Urinary bladder (tissue), 4 donors: ENCODE results near the gene RANBP1. TPM values are rescaled to one million over a fixed set of nuclear protein-coding genes. Genes with fewer than 3 reads are reported as not detected.

ENCODE experiments used
- DNase-seq: peaks from one replicate; pipeline ENCODE4 v3.0.0-alpha.2; 2015; ENCODE audit errors: extremely low spot score
- H3K27ac ChIP-seq: one replicate; pipeline ENCODE4 v1.5.1; 2013; ENCODE audit warnings: low read depth, mild to moderate bottlenecking, moderate library complexity
- H3K36me3 ChIP-seq: one replicate; pipeline ENCODE4 v1.6.1; 2013; ENCODE audit warnings: mild to moderate bottlenecking, moderate library complexity; ENCODE audit not compliant: insufficient read depth
- H3K4me1 ChIP-seq: one replicate; pipeline ENCODE4 v1.6.1; 2013; ENCODE audit warnings: mild to moderate bottlenecking, moderate library complexity; ENCODE audit not compliant: insufficient read depth
- H3K4me3 ChIP-seq: one replicate; pipeline ENCODE4 v1.5.1; 2013; ENCODE audit warnings: low read depth, low read length
- WGBS: extraction: QIAGEN DNeasy Blood & Tissue Kit; methylation state at CpG from one replicate; pipeline ENCODE4 v1.1.7; 2013; 5-methylcytosine and 5-hydroxymethylcytosine counted together
- polyA plus RNA-seq: library from polyadenylated mRNA; stranded (reverse); fragments of 200-250 nt; gene quantifications from one replicate; pipeline ENCODE4 v1.2.3, GENCODE V29; 2013
- small RNA-seq: library from RNA; depleted of rRNA; stranded (forward); fragments of <200 nt; gene quantifications from one replicate; pipeline ENCODE3, GENCODE V24; 2014
- total RNA-seq: library from RNA; depleted of rRNA; stranded (reverse); fragments of >200 nt; gene quantifications from one replicate; pipeline ENCODE4 v1.2.3, GENCODE V29; 2014
- donor health status: healthy with polysubstance abuse.
- donor health status: healthy.

RANBP1 gene
- total and polyA plus RNA-seq, 2 donors = 91.8 to 97.2 TPM

DNA sequence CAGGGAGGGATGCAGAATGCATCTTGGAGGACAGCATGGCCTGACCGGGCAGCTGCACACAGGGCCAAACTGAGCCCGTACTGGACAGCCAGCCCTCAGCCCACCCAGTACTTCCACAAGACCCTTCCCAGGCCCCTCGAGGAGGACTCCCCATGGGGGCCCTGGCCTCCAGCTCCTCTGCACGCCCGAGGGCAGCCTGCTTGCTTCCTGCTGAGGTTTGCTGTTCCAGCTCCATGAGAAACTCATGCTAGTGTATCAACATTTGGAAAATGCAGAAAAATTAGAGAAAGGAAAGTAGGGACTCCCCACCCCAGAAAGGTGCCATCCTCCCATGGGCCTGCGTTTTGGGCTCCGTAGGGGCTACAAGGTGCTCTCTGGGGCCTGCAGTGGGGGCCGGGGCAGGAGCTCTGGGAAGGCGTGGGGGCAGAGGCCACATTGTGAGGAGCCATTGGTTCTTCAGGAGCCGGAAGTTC, 56.3 kb downstream of the RANBP1 start:
- DNase-seq = no peak
- H3K36me3 ChIP-seq = no peaks in the 10 kb centered on the region
- no peak overlapping the region for H3K4me3 ChIP-seq
- no peak overlapping the region for H3K27ac ChIP-seq
- no peaks in the 10 kb centered on the region for H3K4me1 ChIP-seq
- WGBS = 91% methylated on average over 10 of the region's 10 CpGs

DNA sequence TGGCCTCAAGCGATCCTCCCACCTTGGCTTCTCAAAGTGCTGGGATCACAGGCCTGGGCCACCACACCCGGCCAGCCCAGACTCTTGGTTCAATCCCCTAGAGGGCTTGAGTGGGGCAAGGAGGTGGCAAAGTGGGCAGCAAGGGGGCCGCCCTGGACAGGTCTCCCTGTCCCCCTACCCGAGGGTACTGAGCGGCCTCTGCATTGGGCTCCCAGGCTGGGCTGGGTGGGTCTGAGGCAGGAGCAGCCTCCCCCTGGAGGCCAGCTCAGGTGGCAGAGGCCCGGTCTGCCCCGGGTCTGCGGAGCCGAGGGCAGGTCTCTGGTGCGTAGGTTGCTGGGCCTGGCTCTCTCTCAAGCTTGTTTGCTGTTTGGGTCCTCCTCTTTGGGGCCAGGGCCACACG, 57.3 kb downstream of the RANBP1 start:
- WGBS = 86% methylated on average over 11 of the region's 11 CpGs
- DNase-seq = no peak
- no peaks in the 10 kb centered on the region for H3K4me1 ChIP-seq
- H3K4me3 ChIP-seq = no peak overlapping the region
- no peak overlapping the region for H3K27ac ChIP-seq
- H3K36me3 ChIP-seq = no peaks in the 10 kb centered on the region

DNA sequence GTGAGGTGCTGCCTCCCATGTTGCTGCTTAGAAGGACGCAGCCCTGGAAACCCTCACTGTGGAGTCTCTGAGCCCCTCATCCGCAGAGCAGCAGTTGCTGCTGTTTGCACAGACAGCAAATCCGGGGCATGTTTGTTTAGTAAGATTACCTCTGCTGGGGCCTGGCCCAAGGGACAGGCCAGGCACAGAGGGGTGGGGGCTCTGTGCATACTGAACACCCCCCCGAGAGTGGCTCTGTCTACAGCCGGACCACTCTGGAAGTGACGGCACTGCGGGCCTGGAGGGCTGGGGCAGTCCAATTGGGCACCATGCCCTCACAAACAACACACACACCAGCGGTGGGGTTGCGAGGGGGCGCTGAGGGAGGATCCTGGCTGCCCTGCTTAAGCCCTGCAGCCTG, 57.9 kb downstream of the RANBP1 start:
- DNase-seq = no peak
- Histone ChIP-seq H3K4me1 (no peaks in the 10 kb centered on the region), H3K27ac (no peak overlapping the region), H3K36me3 (no peaks in the 10 kb centered on the region), H3K4me3 (no peak overlapping the region)
- 62% methylated on average over 10 of the region's 10 CpGs for WGBS

DNA sequence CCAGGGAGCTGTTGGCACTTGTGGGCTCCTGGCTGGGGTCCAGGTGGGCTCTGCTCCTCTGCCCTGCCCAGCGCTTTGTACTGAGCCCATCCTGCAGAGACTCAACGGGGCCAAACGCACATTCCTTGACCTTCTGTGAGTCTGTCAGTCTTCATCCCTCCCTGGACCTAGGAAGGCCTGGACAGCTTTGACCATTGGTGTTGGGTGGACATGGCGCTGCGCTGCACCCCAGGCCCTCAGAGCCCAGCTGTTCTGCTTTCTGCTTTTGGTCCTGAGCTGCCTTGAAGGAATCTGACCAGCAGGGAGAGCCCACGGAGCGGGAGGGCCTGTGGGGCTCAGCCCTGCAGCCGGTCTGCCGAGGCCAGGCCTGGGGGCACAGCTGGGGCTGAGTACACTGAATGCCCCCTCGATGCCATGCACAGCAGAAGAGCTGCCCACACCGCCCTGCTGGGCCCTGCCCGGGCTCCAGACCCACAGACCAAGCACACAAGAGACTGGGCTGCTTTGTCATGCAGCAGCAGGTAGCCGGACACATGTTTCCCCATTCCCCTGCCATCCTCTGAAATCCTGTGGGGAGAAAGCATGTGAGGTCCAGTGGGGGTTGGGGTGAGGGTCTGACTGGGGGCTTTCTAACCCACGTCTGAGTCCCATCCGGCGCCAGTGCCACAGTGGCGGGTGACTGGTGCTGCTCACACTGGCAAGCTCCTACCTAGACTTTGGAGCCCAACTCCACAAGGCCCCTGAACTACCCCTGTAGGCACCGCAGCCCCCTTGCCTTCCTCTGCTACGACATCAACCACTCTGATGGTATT, 59.1 kb downstream of the RANBP1 start:
- Histone ChIP-seq H3K4me3 (no peak overlapping the region), H3K36me3 (no peaks in the 10 kb centered on the region), H3K27ac (no peak overlapping the region), H3K4me1 (no peaks in the 10 kb centered on the region)
- no peak for DNase-seq
- WGBS = 77% methylated on average over 19 of the region's 19 CpGs

DNA sequence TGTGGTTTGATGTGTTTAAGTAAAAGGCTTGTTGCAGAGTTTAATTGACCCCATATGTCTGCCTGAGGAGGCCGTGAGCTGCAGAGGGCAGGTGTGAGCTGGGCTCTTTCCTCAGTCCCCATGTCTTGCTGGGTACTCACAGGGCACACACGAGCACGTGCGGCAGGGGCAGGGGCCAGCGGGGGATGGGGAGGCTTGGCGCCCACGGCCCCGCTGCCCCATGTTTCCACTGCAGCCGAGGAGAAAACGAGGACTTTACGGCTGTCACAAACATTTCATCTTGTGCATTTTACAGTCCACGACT, 59.6 kb downstream of the RANBP1 start:
- no peak for DNase-seq
- H3K27ac ChIP-seq = no peak overlapping the region
- no peaks in the 10 kb centered on the region for H3K4me1 ChIP-seq
- 57% methylated on average over 12 of the region's 12 CpGs for WGBS
- no peak overlapping the region for H3K4me3 ChIP-seq
- H3K36me3 ChIP-seq = no peaks in the 10 kb centered on the region

DNA sequence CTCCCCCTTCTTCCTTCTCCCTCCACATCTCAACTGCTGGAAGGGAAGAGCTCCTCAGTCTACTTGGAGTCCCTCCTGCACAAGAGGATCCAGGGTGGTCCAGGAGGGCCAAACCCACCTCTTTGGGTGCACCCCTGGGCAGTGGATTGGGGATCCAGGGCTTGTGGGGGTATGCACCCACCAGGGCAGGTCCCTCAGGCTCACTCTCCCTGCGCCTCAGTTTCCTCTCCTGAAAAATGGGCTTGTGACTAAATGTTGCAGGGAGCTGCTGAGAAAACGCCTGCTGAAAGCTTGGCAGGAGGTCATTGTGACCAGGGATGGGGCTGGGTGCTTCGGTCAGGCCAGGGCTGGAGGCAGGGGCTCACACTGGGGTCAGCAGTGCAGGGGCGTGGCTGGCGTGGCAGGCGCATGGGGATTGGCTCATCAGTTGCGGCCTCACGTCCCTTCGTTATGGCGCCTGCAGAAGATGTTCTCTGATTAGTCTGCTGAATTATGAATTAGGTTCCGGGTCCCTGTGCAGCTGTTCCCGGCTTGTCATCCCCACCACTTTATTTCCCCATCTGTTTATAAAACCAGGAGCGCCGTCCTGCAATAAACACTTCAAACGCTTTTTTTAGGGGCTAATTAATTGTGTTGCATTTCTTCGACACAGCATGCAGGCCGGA, 60.6 kb downstream of the RANBP1 start:
- H3K27ac ChIP-seq = no peak overlapping the region
- no peak overlapping the region for H3K4me3 ChIP-seq
- 68% methylated on average over 17 of the region's 17 CpGs for WGBS
- no peaks in the 10 kb centered on the region for H3K4me1 ChIP-seq
- no peaks in the 10 kb centered on the region for H3K36me3 ChIP-seq
- DNase-seq = no peak

Small RNA genes lying within 50 kb of the gene (small RNA-seq; reads per million reads assigned to genes)
- gene MIR6816 = not detected
- not detected for gene RF00017
- not detected for gene RF00599

Other genes with a start within 250 kb of the RANBP1 start
- 52.7 TPM for gene COMT, start 174.3 kb upstream of the RANBP1 start, total RNA-seq
- gene COMT, start 174.3 kb upstream of the RANBP1 start, polyA plus RNA-seq = 198 TPM
- 14.5 TPM for gene TXNRD2, start 174.3 kb upstream of the RANBP1 start, total RNA-seq
- 18.1 TPM for gene TXNRD2, start 174.3 kb upstream of the RANBP1 start, polyA plus RNA-seq
- gene ARVCF, start 99.3 kb upstream of the RANBP1 start, total RNA-seq = 15.4 TPM
- 16.0 TPM for gene ARVCF, start 99.3 kb upstream of the RANBP1 start, polyA plus RNA-seq
- 13.6 TPM for gene TANGO2, start 95.0 kb upstream of the RANBP1 start, total RNA-seq
- gene TANGO2, start 95.0 kb upstream of the RANBP1 start, polyA plus RNA-seq = 25.5 TPM
- 24.8 TPM for gene DGCR8, start 35.9 kb upstream of the RANBP1 start, total RNA-seq
- 18.9 TPM for gene DGCR8, start 35.9 kb upstream of the RANBP1 start, polyA plus RNA-seq
- gene TRMT2A, start 1.1 kb downstream of the RANBP1 start, total RNA-seq = 23.3 TPM
- gene TRMT2A, start 1.1 kb downstream of the RANBP1 start, polyA plus RNA-seq = 37.9 TPM
- 3.5 TPM for gene ZDHHC8, start 15.7 kb downstream of the RANBP1 start, total RNA-seq
- 38.8 TPM for gene ZDHHC8, start 15.7 kb downstream of the RANBP1 start, polyA plus RNA-seq
- 0.69 TPM for gene CCDC188, start 35.0 kb downstream of the RANBP1 start, total RNA-seq
- 0.90 TPM for gene CCDC188, start 35.0 kb downstream of the RANBP1 start, polyA plus RNA-seq
- gene RTN4R, start 152.2 kb downstream of the RANBP1 start, total RNA-seq = 3.1 TPM
- 1.1 TPM for gene RTN4R, start 152.2 kb downstream of the RANBP1 start, polyA plus RNA-seq
- 22.8 TPM for gene DGCR6L, start 204.0 kb downstream of the RANBP1 start, total RNA-seq
- 80.7 TPM for gene DGCR6L, start 204.0 kb downstream of the RANBP1 start, polyA plus RNA-seq